GM21367 (cell line): ENCODE data around the gene ENG.

Source experiments
- ATAC-seq: cut with Tn5 transposase; IDR thresholded peaks from one replicate; pipeline ENCODE4 v1.9.1; 2021; ENCODE audit not compliant: unreplicated experiment

Gene ENG

DNA sequence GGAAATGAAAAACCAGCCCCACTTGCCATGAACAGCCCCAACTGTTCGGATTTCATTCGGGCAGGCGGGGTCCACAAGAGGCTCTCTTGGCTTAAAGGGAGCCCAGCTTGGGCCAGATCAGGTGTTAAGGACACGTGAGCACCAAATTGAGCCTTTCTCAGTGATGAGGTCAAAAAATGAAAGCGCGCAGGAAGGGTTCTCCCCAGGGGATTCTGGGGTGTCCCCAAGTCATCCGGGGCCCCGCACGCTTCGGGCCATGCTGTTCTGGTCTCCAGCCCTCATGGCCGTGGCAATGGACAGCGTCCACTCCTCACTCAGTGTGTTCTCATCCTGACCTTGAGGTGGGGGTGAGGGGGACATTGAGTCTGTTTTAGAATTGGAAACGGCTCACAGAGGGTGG is 12.1 kb upstream of the ENG start:
- no peak for ATAC-seq

DNA sequence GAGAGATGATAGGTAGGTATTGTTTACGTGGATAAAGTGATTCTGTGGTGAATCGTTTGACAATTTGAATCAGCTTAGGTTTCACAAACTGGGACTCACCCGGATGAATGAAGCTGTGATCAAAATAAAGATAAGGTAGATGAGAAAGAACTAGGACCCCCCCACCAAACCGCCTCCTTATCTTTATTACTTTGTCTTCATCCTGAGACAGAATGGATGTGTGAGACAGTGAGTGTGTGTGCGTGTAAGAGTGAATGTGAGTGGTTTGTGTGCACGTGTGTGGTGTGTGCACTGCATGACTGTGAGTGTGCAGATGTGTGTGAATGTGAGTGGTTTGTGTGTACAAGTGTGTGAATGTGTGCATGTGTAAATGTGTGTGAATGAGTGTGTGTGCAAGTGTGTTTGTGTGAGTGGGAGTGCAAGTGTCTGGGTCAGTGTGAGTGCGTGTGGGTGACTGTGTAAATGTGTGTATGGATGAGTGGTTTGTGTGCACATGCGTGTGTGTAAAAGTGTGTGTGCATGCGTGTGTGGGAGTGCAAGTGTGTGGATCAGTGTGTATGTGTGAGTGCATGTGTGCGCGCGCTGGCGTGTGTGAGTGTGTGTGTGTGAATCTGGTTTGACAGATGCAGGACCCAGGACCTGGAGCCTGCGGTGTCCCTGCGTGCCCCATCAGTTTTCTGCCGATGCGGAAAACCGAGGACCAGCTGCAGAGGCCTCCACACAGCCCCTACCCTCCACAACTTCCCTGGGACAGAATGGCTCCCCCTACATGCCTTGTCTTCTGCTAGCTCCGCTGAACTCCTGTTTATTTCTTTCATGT is 11.4 kb upstream of the ENG start:
- no peak for ATAC-seq

DNA sequence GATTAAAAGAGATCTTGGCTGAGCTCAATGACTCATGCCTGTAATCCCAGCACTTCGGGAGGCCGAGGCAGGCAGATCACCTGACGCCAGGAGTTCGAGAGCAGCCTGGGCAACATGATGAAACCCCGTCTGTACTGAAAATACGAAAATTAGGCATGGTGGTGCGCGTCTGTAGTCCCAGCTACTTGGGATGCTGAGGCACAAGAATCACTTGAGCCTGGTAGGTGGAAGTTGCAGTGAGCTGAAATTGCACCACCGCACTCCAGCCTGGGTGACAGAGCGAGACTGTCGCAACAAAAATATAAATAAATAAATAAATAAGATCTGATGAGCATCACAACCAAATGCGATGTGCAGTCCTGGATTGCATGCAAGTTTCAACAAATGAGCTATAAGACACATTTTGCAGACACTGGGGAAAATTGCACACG is 8.7 kb upstream of the ENG start:
- ATAC-seq = no peak

DNA sequence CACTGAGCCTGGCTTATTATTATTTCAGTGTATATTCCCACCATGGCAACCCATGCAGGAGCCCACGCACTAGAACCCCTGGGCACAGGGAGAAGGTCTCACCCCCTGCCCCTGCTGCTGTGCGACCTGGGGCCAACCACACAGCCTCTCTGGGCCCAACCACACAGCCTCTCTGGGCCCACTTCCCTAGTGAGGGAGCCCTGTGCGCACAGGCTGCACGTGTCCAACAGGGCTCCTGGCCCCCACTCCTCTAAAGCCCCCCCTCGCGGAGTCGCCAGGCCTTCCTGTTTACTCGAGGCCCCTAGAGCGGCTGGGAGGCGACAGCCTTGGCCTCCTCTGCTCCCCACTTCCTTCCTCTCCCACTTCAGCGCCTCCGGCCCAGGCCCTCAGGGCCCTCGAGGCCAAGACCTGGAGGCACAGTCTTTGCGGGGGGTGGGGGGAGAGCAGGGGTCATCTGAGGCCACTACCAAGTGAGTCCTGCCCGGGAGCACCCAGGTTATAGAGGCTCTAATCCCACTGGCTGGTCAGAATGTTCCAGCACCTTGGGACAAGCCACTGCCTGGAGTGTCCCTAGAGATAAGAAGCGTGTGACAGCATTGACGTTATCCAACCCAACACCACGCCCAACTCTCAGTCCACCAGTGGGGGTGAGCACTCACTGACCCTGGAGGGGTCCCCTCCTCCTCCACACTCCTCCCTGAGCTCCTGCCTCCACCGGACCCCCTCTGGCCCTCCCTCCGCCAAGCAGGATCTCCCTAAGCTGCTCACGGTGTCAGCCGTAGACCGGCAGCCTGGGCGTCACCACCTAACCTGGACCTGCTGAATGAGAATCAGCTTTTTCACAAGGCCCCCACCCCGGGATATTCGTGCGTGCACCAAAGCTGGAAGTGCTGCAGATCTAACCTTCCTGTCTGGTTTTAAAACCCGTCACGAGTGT is 7.9 kb upstream of the ENG start:
- no peak for ATAC-seq

DNA sequence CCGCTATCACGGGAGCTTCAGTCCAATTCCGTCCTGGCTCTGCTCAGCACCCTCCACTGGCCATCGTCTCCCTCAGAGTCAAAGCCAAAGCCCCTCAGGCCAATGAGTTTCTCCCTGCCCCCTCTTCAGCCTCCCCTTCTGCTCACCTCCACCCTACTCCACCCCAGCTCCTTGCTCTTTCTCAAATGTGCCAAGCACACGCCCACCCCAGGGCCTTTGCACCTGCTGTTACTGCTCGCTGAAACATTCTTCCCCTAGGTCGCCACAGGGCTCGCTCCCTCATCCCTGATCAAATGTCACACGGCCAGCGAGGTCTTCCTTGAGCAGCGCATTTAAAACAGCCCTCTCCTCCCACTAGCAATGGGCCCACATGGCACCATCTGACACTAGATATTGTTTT is 6.3 kb upstream of the ENG start:
- no peak for ATAC-seq

DNA sequence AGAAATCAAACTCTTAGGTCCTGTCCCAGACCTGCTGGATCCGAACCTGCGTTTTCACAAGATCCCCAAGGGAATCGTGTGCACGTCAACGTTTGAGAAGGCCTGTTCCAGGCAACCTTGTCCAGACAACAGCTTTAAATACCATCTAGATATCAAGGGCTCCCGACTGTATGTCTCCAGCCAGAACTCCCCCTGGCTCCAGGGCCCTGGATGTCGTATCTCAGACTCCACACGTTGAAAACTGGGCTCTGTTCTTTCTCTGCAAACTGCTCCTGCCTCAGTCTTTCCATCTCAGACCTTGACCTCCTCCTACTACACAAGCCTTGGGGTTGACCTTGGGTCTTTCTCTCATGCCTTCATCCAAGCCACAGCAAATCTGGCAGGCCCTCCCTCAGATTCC is 5.8 kb upstream of the ENG start:
- no peak for ATAC-seq

DNA sequence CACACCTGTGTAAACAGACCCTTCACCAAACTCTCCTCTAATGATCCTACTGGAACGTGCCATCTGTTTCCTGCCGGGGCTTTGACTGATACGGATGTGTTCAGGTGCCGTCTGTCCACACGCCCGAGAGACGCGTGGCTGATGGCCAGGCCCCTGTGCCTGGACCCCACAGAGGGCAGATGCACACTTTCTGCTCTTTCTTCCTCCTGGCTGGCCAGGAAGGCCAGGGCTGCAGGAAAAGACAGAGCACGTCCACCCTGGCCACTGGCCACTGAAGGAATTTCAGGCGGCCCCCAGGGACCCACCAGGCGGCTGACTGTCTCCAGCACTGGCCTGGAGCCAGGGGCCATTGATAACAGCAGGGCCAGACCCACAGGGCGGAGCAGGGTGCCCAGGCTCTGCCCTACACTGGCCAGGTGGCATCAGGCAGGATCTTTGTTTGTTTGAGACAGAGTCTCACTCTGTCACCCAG is 3.6 kb upstream of the ENG start:
- ATAC-seq = no peak

DNA sequence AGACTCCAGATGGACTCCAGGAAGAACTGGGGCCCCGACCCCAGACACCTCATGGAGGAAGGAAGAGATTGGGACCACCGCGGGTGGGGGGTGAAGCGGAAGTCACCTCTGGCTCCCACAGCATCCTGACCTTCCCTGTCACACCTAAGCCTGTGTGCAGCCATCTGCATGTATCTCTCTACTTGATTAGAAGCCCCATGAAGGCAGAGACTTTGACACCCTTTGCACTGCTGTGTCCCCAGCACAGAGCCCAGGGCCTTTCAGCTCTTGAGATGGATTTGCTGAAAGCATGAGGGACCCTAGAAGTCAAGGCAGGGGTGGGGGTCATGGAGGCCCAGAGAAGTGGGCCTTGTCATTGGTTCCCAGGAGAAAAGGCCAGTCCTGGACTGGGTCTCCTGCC is 2.8 kb upstream of the ENG start:
- no peak for ATAC-seq

DNA sequence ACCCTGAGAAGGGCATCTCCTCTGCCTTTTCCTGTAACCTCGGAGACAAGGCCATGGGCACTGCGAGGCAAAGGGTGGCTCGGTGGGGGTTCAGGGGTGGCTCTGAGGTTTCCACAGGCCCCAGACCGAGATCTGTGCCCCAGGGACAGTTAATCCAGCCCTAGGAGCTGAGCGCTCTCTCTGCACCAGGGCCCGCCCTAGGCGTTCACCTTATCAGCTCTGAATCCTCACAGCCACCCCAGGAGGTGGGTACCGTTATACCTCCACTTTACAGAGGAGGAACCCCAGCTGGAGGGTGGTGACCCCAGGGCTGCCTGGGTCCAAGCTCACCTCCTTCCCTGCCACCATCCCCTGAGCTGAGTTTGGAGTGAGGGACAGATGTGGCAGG is 2.3 kb upstream of the ENG start:
- ATAC-seq = no peak

DNA sequence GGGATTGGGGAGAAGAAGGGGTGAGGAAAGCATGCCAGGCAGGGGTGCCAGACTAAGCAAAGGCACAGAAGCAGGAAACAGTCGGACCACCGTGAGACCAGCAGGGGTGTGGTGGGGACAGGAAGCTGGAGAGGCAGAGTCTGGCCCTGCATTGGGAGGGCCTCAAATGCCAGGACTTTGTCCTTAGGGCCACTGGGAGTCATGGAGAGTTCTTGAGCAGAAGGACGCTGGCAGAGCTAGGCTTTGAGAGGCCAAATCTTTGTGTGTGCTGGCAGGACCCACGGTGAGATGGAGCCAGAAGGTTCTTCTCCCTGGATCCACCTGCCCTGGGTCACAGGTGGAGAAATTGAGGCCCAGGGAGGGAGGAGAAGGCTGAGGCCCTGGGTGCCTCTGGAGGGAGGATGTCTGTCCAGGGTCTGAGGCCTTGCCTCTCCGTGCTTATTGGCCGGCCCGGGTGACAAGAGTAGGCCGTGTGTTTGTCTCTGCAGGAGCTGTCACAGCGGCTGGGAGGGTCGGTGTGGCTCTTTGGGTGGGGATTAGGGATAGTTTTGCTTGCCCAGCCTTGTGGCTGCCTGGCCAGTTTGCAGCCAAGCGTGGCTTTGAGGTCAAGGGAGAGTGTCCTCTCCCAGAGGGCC is 1.8 kb upstream of the ENG start:
- no peak for ATAC-seq

DNA sequence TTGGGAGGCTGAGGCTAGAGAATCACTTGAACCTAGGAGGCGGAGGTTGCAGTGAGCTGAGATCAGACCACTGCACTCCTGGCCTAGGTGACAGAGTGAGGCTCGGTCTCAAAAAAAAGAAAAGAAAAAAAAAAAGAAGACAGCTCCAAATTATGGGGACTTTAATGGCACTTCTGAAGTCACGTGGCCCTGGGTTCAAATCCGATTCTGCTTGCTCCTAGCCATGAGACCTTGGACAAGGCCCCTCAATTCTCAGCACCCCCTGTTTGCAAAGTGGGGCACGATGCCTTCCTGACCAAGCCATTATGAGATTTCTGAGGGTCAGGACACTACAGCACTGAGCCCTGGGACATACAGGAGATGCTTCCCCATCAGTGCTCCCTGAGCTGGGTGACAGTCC is 1.1 kb upstream of the ENG start:
- ATAC-seq = no peak

DNA sequence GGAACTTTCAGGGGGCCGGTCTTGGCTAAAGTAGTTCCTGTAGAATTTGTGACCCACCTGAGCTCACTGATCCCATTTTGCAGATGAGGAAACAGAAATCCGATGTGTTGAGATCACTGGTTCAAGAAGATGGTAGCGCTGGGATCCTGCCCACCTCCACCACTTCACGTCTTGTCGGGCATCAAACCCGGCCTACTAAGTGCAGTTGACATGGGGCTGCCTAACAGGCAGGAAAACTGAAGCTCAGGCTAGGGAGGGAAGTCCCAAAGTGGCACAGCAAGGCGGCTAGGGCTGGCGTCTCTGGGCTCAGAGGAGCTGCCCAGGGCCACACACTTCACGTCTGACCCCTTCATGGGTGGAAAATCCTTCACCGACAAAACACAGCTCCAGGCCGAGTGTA is 502 bp upstream of the ENG start:
- ATAC-seq = no peak

DNA sequence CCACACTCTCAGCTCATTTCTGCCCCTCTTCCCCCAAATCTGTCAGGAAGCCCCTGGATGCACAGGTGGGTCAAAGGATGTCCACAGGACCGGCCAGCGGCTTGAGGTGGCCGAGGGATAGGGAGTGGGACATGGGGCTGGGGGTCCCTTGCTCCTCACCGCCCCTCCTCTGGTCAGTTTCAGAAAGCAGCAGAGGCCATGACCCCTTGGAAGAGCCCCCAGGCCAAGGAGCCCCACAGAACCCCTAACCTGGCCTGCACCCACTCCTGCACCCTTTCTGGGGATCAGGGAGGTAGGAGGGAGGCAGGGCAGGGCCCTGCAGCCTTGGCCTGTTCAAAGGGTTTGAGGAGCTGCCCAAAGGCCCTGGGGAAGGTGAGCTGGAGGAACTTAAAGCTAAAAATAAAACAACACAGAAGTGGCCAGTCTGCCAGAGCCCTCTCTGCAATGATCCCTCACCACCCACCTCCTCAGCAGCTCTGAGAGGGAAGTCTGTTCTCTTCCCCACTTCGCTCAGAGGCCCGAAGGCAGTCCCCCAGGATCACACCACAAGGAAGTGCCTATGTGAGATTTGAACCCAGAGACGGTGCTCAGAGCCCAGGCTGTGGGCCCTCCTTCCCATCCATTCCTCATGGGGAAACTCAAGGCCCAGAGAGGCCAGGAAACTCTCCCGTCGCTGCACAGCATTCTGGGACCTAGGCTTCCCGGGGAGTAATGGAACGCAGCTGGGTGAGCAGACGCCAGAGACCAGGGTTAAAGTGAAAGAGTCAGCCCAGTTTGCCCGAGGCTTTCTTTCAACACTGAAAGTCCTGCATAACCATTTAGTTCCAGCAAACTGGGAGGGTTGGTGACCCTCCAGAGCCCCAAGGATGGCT is 910 bp downstream of the ENG start:
- ATAC-seq = no peak

DNA sequence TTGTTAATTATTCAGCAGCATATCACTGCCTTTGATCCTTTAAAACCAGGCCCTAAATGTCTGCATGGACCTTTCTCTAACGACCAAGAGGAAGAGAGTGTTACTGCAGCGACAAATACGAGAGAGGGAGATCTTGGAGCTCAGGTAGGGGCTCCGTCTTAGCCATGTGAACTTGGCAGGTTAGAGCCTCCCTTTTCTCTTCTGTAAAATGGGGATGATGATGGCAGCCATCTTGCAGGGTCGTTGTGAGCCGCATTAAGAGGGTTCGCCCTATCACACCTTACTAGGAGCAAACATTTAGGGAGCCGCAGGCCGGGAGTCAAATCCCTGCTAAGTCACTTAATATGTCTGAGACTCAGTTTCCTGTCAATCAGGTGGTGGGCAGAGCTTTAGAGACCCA is 1.6 kb downstream of the ENG start:
- no peak for ATAC-seq

DNA sequence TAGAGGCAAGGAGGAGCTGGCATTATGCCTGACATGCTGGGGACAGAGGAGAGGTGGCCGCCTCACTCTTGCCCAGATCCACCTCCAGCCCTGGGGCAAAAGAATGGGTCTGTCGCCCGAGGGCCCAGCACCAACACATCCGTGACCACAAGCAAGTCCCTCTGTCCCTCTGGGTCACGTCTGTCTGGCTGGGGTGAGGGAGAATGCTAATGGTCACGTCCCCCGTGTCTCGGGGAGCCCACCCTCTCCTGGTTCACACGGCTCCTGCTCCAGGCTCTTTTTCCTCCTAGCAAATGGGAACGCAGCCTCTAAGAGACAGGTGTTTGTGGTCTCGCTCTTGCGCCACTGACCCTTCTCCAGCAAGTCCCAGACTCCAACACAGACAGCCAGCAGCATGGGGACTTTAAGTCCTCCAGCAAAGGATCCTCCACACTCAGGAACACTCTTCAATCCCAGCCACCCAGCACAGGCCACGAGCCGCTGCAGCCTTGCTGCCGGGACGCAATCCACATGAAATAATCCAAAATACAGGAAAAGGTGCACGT is 4.1 kb downstream of the ENG start:
- no peak for ATAC-seq

DNA sequence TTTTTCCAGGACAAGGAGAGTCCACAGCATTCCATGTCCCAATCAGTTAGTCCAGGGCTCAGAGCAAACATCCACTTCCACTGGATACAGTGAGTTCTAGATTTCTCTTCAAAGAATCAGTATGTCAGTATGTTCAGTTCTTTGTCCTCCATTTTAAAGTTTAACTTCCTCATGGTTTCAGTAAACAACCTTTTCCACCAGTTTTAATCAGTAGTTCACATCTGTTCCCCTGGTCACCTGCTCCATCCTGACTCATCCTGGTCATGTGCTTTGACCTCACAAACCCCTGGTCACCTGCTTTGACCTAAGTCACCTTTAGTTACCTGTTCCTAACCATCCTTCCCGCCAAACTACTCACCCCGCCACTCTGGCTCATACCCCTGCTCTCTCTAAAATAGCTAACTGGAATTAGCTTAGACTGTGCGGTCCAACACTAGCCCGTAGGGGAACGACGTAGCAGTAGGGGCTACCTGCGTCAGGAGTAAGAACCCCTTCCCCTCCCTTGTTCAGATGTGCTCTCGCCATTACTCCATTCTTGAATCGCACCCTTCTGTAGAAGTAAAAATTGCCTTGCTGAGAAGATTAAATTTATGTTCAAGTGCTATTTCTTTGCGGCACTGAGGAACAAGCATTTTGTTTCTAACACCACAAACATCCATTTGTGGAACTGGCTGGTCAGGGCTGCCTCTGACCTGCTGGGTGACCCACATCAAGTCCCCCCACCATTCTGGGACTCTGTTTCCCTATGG is 5.5 kb downstream of the ENG start:
- no peak for ATAC-seq

DNA sequence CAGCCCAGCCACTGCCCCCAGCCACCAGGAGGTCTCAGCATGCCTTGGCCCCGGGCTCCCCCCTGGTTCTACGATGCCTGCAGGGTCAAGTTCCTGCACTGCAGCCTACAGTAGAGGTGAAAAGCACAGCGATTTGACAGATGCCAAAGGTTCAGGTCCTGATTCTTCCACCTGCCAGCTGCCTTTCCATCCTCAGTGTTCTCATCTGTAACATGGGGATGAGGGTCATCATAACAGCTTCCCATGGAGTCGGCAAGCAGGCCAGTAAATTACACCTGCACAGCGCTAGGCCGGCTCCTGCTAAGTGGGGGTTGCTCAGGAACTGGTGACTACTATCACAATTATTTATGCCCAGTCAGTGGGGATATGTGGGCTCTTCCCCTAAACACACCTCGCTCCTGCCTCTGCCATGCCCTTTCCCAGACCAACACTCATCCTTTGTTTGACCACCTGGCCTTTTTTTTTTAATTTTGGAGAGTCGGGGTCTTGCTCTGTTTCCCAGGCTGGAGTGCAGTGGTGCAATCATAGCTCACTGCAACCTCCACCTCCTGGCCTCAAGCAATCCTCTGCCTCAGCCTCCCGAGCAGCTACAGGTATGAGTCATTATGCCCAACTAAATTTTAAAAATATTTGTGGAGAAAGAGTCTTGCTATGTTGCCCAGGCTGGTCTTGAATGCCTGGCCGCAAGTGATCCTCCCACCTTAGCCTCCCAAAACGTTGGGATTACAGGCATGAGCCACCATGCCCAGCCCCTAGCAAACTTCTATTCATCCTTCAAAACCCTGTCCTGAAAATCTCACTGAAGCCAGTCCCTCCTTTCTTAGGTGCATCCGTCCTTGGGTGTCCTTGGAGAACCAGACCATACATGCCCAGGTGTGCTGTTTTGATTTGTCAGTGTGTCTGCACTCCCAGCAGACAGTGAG is 6.4 kb downstream of the ENG start:
- no peak for ATAC-seq

DNA sequence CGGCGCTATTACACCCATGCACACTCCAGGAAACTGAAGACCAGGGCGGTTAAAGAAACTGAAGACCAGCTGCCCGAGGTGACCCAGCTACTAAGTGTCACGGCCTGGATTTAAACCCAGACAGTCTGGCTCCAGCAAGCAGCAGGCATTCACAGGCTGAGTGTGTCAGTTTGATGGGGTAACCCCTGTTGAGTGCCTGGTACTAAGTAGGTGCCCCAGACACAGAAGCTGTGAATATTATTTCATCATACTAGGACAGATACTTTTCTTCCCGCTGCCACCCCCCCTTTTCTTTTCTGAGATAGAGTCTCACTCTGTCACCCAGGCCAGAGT is 7.3 kb downstream of the ENG start:
- ATAC-seq = no peak
